KMS-11 (cell line): Measurements from ENCODE around the gene IPPK.

ENCODE experiments used
- H2AFZ ChIP-seq: fragments of 200-600 bp; sonication (generic); 2 replicates; pipeline ENCODE4 v1.6.1; 2016; ENCODE audit warnings: antibody characterized with exemption, mixed run types, low read depth
- H3K27ac ChIP-seq: fragments of 200-600 bp; sonication (generic); 2 replicates; pipeline ENCODE4 v1.6.1; 2016; ENCODE audit warnings: mild to moderate bottlenecking, mixed run types
- H3K27me3 ChIP-seq: fragments of 200-600 bp; sonication (generic); 2 replicates; pipeline ENCODE4 v1.6.1; 2017; ENCODE audit warnings: mild to moderate bottlenecking, low read depth, mixed run types, moderate library complexity; ENCODE audit not compliant: insufficient read depth
- H3K36me3 ChIP-seq: fragments of 200-600 bp; sonication (generic); 2 replicates; pipeline ENCODE4 v1.6.1; 2017; ENCODE audit warnings: mild to moderate bottlenecking, mixed run types; ENCODE audit not compliant: insufficient read depth
- H3K4me1 ChIP-seq: fragments of 200-600 bp; sonication (generic); 2 replicates; pipeline ENCODE4 v1.6.1; 2016; ENCODE audit warnings: mild to moderate bottlenecking, low read depth, mixed run types; ENCODE audit not compliant: poor library complexity, severe bottlenecking
- H3K4me2 ChIP-seq: fragments of 200-600 bp; sonication (generic); 2 replicates; pipeline ENCODE4 v1.7.0; 2016; ENCODE audit warnings: mild to moderate bottlenecking, mixed run types
- H3K4me3 ChIP-seq: fragments of 200-600 bp; sonication (generic); IDR thresholded peaks from 2 replicates; pipeline ENCODE4 v1.6.1; 2017; ENCODE audit warnings: low read depth, low read length, mixed read lengths; ENCODE audit not compliant: insufficient read depth
- H3K79me2 ChIP-seq: fragments of 200-600 bp; sonication (generic); 2 replicates; pipeline ENCODE4 v1.6.1; 2016; ENCODE audit warnings: low read depth, mixed run types; ENCODE audit not compliant: insufficient read depth
- H3K9ac ChIP-seq: fragments of 200-600 bp; sonication (generic); 2 replicates; pipeline ENCODE4 v1.6.1; 2016; ENCODE audit warnings: mild to moderate bottlenecking, mixed run types
- H4K20me1 ChIP-seq: fragments of 200-600 bp; sonication (generic); 2 replicates; pipeline ENCODE4 v1.6.1; 2016; ENCODE audit warnings: mild to moderate bottlenecking, mixed run types; ENCODE audit not compliant: insufficient read depth
- TF ChIP-seq, protein P1 (sequence below): fragments of 200-600 bp; sonication (generic); conservative IDR thresholded peaks from 2 replicates; pipeline ENCODE4 v1.6.1; 2017; ENCODE audit warnings: low read depth, mild to moderate bottlenecking, antibody characterized with exemption, low read length, moderate library complexity, mixed read lengths

Gene IPPK

DNA sequence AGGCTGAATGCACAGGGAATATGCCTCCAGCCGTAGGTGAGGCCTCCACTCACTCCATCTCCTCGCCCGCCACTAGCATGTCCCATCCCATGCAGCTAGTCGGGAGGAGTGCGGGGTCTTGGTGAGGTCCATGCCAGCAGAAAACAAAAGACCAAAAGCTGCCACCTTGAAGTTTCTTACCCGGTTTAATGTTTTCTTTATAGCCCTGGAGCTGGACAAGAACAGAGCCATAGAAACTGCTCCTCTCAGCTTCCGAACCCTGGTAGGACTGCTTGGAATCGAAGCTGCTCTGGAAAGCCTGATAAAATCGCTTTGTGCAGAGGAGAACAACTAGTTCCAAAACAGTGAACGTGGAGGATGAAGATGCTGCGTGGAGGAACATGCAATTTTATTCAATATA lies 57.1 kb downstream of the IPPK start:
- Histone ChIP-seq H3K79me2 (no peaks in the 10 kb centered on the region), H3K36me3 (peaks cover 3% of the 10 kb centered on the region; the same call in 1 of the 2 replicates), H3K27me3 (no peaks in the 10 kb centered on the region), H2AFZ (no peak overlapping the region), H4K20me1 (no peaks in the 10 kb centered on the region), H3K4me2 (no peak overlapping the region), H3K27ac (no peak overlapping the region), H3K9ac (no peak overlapping the region), H3K4me1 (peaks cover 7% of the 10 kb centered on the region), H3K4me3 (no peak overlapping the region)
- TF ChIP-seq, protein P1, sequence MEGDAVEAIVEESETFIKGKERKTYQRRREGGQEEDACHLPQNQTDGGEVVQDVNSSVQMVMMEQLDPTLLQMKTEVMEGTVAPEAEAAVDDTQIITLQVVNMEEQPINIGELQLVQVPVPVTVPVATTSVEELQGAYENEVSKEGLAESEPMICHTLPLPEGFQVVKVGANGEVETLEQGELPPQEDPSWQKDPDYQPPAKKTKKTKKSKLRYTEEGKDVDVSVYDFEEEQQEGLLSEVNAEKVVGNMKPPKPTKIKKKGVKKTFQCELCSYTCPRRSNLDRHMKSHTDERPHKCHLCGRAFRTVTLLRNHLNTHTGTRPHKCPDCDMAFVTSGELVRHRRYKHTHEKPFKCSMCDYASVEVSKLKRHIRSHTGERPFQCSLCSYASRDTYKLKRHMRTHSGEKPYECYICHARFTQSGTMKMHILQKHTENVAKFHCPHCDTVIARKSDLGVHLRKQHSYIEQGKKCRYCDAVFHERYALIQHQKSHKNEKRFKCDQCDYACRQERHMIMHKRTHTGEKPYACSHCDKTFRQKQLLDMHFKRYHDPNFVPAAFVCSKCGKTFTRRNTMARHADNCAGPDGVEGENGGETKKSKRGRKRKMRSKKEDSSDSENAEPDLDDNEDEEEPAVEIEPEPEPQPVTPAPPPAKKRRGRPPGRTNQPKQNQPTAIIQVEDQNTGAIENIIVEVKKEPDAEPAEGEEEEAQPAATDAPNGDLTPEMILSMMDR, result no peak

DNA sequence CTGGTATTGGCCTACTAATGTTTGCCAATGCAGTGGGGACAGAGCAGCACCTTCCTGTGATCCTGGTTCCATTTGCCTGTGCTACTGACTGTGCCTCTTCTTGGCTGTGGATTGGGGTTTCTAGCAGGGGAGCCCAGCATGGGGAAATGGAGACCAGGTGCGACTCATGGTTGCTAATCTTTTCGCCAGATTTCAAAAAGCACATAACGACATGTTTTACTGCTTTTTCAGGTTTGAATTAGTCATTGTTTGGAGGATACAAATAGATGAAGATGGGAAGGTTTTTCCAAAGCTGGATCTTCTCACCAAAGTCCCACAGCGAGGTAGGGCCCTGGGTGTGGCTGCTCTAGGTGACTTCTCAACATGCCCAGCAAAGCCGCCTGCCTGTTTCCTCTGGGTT lies 57.6 kb downstream of the IPPK start:
- TF ChIP-seq, protein P1, result no peak
- Histone ChIP-seq H3K79me2 (no peaks in the 10 kb centered on the region), H2AFZ (no peak overlapping the region), H3K36me3 (peaks cover 3% of the 10 kb centered on the region; the same call in 1 of the 2 replicates), H4K20me1 (no peaks in the 10 kb centered on the region), H3K9ac (no peak overlapping the region), H3K27me3 (no peaks in the 10 kb centered on the region), H3K4me2 (no peak overlapping the region), H3K4me1 (peaks cover 12% of the 10 kb centered on the region), H3K4me3 (no peak overlapping the region), H3K27ac (no peak overlapping the region)

DNA sequence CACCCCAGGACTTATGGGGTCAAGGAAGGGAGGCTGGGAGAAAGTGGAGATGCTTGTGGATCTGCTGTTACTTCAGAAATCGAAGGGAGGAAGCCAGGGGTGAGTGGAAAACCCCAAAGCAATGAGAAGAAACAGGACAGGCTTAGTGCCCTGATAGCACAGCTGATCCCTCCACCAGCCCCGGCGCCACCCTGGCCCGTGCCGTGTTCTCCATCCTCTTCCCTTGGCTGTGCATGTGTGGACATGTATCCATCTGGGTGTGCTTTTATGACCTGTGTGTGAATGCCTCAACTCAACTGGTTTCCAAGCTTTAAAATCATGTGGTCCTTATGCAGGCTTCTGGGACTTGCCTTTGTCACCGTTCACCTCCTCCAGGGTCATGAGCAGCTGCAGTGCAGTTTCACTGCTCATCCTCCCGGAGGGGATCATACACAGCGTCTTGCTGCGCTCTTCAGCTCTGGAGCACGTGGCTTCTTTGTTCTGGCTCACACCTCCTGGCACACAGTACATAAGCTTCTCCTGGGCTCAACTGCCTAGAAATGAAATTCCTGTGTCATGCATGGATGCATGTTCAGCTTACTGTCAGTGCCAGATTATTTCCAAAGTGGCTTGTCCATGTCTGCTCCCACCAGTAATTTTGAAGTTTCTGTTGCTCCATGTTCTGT lies 58.2 kb downstream of the IPPK start:
- Histone ChIP-seq H3K4me3 (no peak overlapping the region), H3K27ac (no peak overlapping the region), H2AFZ (no peak overlapping the region), H3K4me2 (no peak overlapping the region), H4K20me1 (no peaks in the 10 kb centered on the region), H3K9ac (no peak overlapping the region), H3K36me3 (peaks cover 3% of the 10 kb centered on the region; the same call in 1 of the 2 replicates), H3K27me3 (no peaks in the 10 kb centered on the region), H3K79me2 (no peaks in the 10 kb centered on the region), H3K4me1 (peaks cover 17% of the 10 kb centered on the region)
- TF ChIP-seq, protein P1, result no peak

DNA sequence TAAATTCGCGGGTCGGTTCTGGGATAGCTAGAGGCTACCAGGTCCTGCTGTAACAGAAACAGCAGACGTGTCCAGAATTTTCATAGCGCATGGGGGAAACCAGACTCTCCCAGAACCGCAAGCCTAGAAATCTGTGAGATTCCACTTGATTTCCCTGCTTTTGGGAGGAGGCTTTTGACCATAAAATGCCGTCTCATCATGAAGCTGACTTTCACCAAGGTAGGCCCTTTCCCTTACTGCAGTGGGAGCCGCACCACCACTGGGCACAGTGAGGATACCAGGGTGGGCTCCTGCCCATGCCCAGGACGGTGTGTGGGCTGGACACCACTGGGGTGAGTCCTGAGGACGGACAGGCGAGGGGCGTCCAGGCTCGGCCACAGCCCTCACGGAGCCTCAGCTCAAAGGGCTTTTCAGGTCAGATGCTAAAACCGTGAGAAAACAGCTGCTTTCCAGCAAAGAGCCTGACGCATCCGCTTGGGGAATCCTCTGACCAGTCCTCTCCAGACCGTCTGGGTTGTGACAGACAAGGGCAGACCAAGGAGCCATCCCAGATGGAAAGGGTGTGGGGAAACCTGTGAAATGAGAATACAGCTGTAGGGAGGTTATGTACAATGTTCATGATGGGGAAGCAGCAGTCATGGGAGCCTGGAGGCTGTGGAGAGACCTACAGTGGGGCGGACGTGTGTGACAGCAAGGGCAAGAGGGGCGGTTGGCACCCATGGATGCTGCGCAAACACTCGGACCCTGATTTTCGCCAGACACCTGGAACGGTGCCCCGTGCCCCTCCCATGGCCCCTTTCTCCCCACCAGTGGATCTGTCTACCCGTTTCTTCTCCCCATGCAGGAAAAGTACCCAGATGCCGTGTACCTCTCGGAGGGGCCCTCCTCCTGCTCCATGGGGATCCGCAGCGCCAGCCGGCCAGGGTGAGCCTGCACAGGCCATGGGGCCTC lies 59.2 kb downstream of the IPPK start:
- Histone ChIP-seq H3K27ac (no peak overlapping the region), H3K36me3 (peaks cover 3% of the 10 kb centered on the region; the same call in 1 of the 2 replicates), H3K4me1 (peaks cover 23% of the 10 kb centered on the region), H3K27me3 (no peaks in the 10 kb centered on the region), H3K4me3 (no peak overlapping the region), H3K4me2 (no peak overlapping the region), H3K9ac (no peak overlapping the region), H2AFZ (no peak overlapping the region), H3K79me2 (no peaks in the 10 kb centered on the region), H4K20me1 (no peaks in the 10 kb centered on the region)
- TF ChIP-seq, protein P1, result no peak
